ENCODE results near the gene FAM118B.

Gene FAM118B

GRCh38 chr11:126186708-126187529, 24.7 kb upstream of the FAM118B start:
- DNase-seq: no peak

GRCh38 chr11:126188332-126189108, 23.1 kb upstream of the FAM118B start:
- DNase-seq: no peak

GRCh38 chr11:126189109-126189929, 22.3 kb upstream of the FAM118B start:
- no peak for DNase-seq

GRCh38 chr11:126190792-126191191, 20.8 kb upstream of the FAM118B start:
- no peak for DNase-seq

- no peak for DNase-seq
These were observed 20.1 kb upstream of the FAM118B start for GRCh38 chr11:126191379-126192073.

GRCh38 chr11:126192361-126192760, 19.2 kb upstream of the FAM118B start:
- no peak for DNase-seq

GRCh38 chr11:126193038-126193478, 18.5 kb upstream of the FAM118B start:
- no peak for DNase-seq

- peak; percentile 64 for DNase-seq
These were observed 17.4 kb upstream of the FAM118B start for GRCh38 chr11:126194121-126194543.

- DNase-seq: no peak
These were observed 16.5 kb upstream of the FAM118B start for GRCh38 chr11:126195119-126195518.

- DNase-seq: no peak
These were observed 14.2 kb upstream of the FAM118B start for GRCh38 chr11:126197277-126197939.

- DNase-seq: no peak
These were observed 12.9 kb upstream of the FAM118B start for GRCh38 chr11:126198648-126199047.

- no peak for DNase-seq
These were observed 8.8 kb upstream of the FAM118B start for GRCh38 chr11:126202646-126203359.

GRCh38 chr11:126205359-126205758, 6.2 kb upstream of the FAM118B start:
- DNase-seq: no peak

- DNase-seq: no peak
These were observed 3.7 kb upstream of the FAM118B start for GRCh38 chr11:126207896-126208295.

GRCh38 chr11:126210871-126211235, 729 bp upstream of the FAM118B start:
- peak; percentile 41 for DNase-seq

- DNase-seq: no peak
These were observed 593 bp downstream of the FAM118B start for GRCh38 chr11:126212089-126212660.

- no peak for DNase-seq
These were observed 2.9 kb downstream of the FAM118B start for GRCh38 chr11:126214441-126214840.

- DNase-seq: no peak
These were observed 3.3 kb downstream of the FAM118B start for GRCh38 chr11:126214841-126215240.

GRCh38 chr11:126216526-126217305, 5.1 kb downstream of the FAM118B start:
- no peak for DNase-seq

- DNase-seq: no peak
These were observed 5.9 kb downstream of the FAM118B start for GRCh38 chr11:126217491-126217890.

Measured in NCI-H1105 treated with DMSO at 0.1 percent for 48 hours (cell line).